HEK293 (cell line): ENCODE results near the gene MAN2A2.

Experiments used
- BCL11A ChIP-seq: fragments of 450-650 bp; formaldehyde crosslinking; IDR thresholded peaks from 2 replicates; pipeline ENCODE4 v1.5.1; 2016; ENCODE audit warnings: low read depth, missing biosample characterization, missing genetic modification characterization
- KLF7 ChIP-seq: fragments of 450-650 bp; formaldehyde crosslinking; IDR thresholded peaks from 2 replicates; pipeline ENCODE4 v1.5.1; 2016; ENCODE audit warnings: missing biosample characterization, missing genetic modification characterization, borderline replicate concordance
- RBAK ChIP-seq: fragments of 450-650 bp; formaldehyde crosslinking; IDR thresholded peaks from 2 replicates; pipeline ENCODE4 v1.5.1; 2016; ENCODE audit warnings: missing biosample characterization, missing genetic modification characterization
- SALL2 ChIP-seq: fragments of 450-650 bp; formaldehyde crosslinking; IDR thresholded peaks from 2 replicates; pipeline ENCODE4 v1.5.0; 2017; ENCODE audit warnings: missing biosample characterization, mild to moderate bottlenecking, missing genetic modification characterization, borderline replicate concordance
- ZBTB21 ChIP-seq: fragments of 450-650 bp; formaldehyde crosslinking; IDR thresholded peaks from 2 replicates; pipeline ENCODE4 v1.5.1; 2017; ENCODE audit warnings: missing biosample characterization, missing genetic modification characterization
- ZBTB48 ChIP-seq: fragments of 450-650 bp; formaldehyde crosslinking; IDR thresholded peaks from 2 replicates; pipeline ENCODE4 v1.5.1; 2016; ENCODE audit warnings: missing biosample characterization, missing genetic modification characterization
- ZEB2 ChIP-seq: fragments of 450-650 bp; formaldehyde crosslinking; IDR thresholded peaks from 2 replicates; pipeline ENCODE4 v1.5.1; 2016; ENCODE audit warnings: missing biosample characterization, missing genetic modification characterization
- ZFHX2 ChIP-seq: fragments of 450-650 bp; formaldehyde crosslinking; conservative IDR thresholded peaks from 2 replicates; pipeline ENCODE4 v1.5.1; 2016; ENCODE audit warnings: missing biosample characterization, missing genetic modification characterization
- ZNF114 ChIP-seq: fragments of 450-650 bp; formaldehyde crosslinking; IDR thresholded peaks from 2 replicates; pipeline ENCODE4 v1.5.0; 2017; ENCODE audit warnings: missing biosample characterization, missing genetic modification characterization
- ZNF121 ChIP-seq: fragments of 450-650 bp; formaldehyde crosslinking; IDR thresholded peaks from 2 replicates; pipeline ENCODE4 v1.5.1; 2016; ENCODE audit warnings: missing biosample characterization, missing genetic modification characterization
- ZNF138 ChIP-seq: fragments of 450-650 bp; formaldehyde crosslinking; IDR thresholded peaks from 2 replicates; pipeline ENCODE4 v1.5.1; 2016; ENCODE audit warnings: missing biosample characterization, missing genetic modification characterization, borderline replicate concordance
- ZNF174 ChIP-seq: fragments of 450-650 bp; formaldehyde crosslinking; IDR thresholded peaks from 2 replicates; pipeline ENCODE4 v1.5.0; 2017; ENCODE audit warnings: missing biosample characterization, mild to moderate bottlenecking, missing genetic modification characterization
- ZNF18 ChIP-seq: fragments of 450-650 bp; formaldehyde crosslinking; IDR thresholded peaks from 2 replicates; pipeline ENCODE4 v1.5.1; 2016; ENCODE audit warnings: missing biosample characterization, missing genetic modification characterization
- ZNF19 ChIP-seq: fragments of 450-650 bp; formaldehyde crosslinking; IDR thresholded peaks from 2 replicates; pipeline ENCODE4; 2016; ENCODE audit warnings: missing biosample characterization, missing genetic modification characterization, low read depth
- ZNF202 ChIP-seq: fragments of 450-650 bp; formaldehyde crosslinking; IDR thresholded peaks from 2 replicates; pipeline ENCODE4 v1.5.1; 2016; ENCODE audit warnings: missing biosample characterization, missing genetic modification characterization, borderline replicate concordance
- ZNF239 ChIP-seq: fragments of 450-650 bp; formaldehyde crosslinking; IDR thresholded peaks from 2 replicates; pipeline ENCODE4 v1.5.1; 2016; ENCODE audit warnings: missing biosample characterization, missing genetic modification characterization
- ZNF248 ChIP-seq: fragments of 450-650 bp; formaldehyde crosslinking; IDR thresholded peaks from 2 replicates; pipeline ENCODE4 v1.5.1; 2017; ENCODE audit warnings: missing biosample characterization, missing genetic modification characterization
- ZNF280C ChIP-seq: fragments of 450-650 bp; formaldehyde crosslinking; IDR thresholded peaks from 2 replicates; pipeline ENCODE4 v1.5.1; 2016; ENCODE audit warnings: missing biosample characterization, missing genetic modification characterization
- ZNF292 ChIP-seq: fragments of 450-650 bp; formaldehyde crosslinking; IDR thresholded peaks from 2 replicates; pipeline ENCODE4 v1.5.1; 2016; ENCODE audit warnings: low read depth, missing biosample characterization, missing genetic modification characterization, borderline replicate concordance
- ZNF48 ChIP-seq: fragments of 450-650 bp; formaldehyde crosslinking; IDR thresholded peaks from 2 replicates; pipeline ENCODE4 v1.5.1; 2016; ENCODE audit warnings: missing biosample characterization, missing genetic modification characterization
- ZNF514 ChIP-seq: fragments of 450-650 bp; formaldehyde crosslinking; IDR thresholded peaks from 2 replicates; pipeline ENCODE4 v1.5.1; 2016; ENCODE audit warnings: missing biosample characterization, missing genetic modification characterization
- ZNF596 ChIP-seq: fragments of 450-650 bp; IDR thresholded peaks from 2 replicates; pipeline ENCODE4 v1.5.0; 2018; ENCODE audit warnings: missing biosample characterization, mild to moderate bottlenecking, missing genetic modification characterization, moderate library complexity
- ZNF600 ChIP-seq: fragments of 450-650 bp; formaldehyde crosslinking; IDR thresholded peaks from 2 replicates; pipeline ENCODE4 v1.5.1; 2016; ENCODE audit warnings: missing biosample characterization, missing genetic modification characterization
- ZNF623 ChIP-seq: fragments of 450-650 bp; formaldehyde crosslinking; IDR thresholded peaks from 2 replicates; pipeline ENCODE4 v1.5.1; 2016; ENCODE audit warnings: missing biosample characterization, missing genetic modification characterization
- ZNF626 ChIP-seq: fragments of 450-650 bp; sonication (Bioruptor Pico); formaldehyde crosslinking; IDR thresholded peaks from 2 replicates; pipeline ENCODE4 v1.5.1; 2018; ENCODE audit warnings: missing biosample characterization, missing genetic modification characterization, inconsistent platforms
- ZNF692 ChIP-seq: fragments of 450-650 bp; formaldehyde crosslinking; IDR thresholded peaks from 2 replicates; pipeline ENCODE4 v1.5.1; 2016; ENCODE audit warnings: missing biosample characterization, missing genetic modification characterization
- ZNF843 ChIP-seq: fragments of 450-650 bp; formaldehyde crosslinking; IDR thresholded peaks from 2 replicates; pipeline ENCODE4 v1.5.1; 2016; ENCODE audit warnings: missing biosample characterization, missing genetic modification characterization
- TF ChIP-seq, protein P1 (sequence below): fragments of 450-650 bp; formaldehyde crosslinking; IDR thresholded peaks from 2 replicates; pipeline ENCODE4 v1.5.1; 2016; ENCODE audit warnings: missing biosample characterization, missing genetic modification characterization, low read depth
- TF ChIP-seq, protein P2 (sequence below): fragments of 450-650 bp; formaldehyde crosslinking; IDR thresholded peaks from 2 replicates; pipeline ENCODE4 v1.5.1; 2016; ENCODE audit warnings: missing biosample characterization, missing genetic modification characterization, borderline replicate concordance
- TF ChIP-seq, protein P3 (sequence below): fragments of 450-650 bp; IDR thresholded peaks from 2 replicates; pipeline ENCODE4 v1.5.1; 2018; ENCODE audit warnings: missing biosample characterization, mild to moderate bottlenecking, missing genetic modification characterization

MAN2A2 gene

GRCh38 chr15:90954712-90955623, 51.9 kb downstream of the MAN2A2 start, which contains the start of gene RCCD1 (continued):
- TF ChIP-seq ZNF19 (tag by site-specific recombination): no peak
- TF ChIP-seq ZNF514 (tag by site-specific recombination): no peak
- no peak for TF ChIP-seq ZNF239 (tag by site-specific recombination)
- no peak for TF ChIP-seq ZNF48 (tag by site-specific recombination)
- TF ChIP-seq, protein P1, sequence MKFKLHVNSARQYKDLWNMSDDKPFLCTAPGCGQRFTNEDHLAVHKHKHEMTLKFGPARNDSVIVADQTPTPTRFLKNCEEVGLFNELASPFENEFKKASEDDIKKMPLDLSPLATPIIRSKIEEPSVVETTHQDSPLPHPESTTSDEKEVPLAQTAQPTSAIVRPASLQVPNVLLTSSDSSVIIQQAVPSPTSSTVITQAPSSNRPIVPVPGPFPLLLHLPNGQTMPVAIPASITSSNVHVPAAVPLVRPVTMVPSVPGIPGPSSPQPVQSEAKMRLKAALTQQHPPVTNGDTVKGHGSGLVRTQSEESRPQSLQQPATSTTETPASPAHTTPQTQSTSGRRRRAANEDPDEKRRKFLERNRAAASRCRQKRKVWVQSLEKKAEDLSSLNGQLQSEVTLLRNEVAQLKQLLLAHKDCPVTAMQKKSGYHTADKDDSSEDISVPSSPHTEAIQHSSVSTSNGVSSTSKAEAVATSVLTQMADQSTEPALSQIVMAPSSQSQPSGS (tag by site-specific recombination): peak; percentile 80
- peak; percentile 54 for TF ChIP-seq ZNF843
- TF ChIP-seq ZBTB48: peak; percentile 47; the same call in 1 of the 2 replicates
- no peak for TF ChIP-seq ZNF596
- TF ChIP-seq ZNF692 (tag by site-specific recombination): peak; percentile 88; the same call in 1 of the 2 replicates
- TF ChIP-seq ZBTB21 (tag by site-specific recombination): peak; percentile 53
- no peak for TF ChIP-seq ZNF174
- TF ChIP-seq, protein P2, sequence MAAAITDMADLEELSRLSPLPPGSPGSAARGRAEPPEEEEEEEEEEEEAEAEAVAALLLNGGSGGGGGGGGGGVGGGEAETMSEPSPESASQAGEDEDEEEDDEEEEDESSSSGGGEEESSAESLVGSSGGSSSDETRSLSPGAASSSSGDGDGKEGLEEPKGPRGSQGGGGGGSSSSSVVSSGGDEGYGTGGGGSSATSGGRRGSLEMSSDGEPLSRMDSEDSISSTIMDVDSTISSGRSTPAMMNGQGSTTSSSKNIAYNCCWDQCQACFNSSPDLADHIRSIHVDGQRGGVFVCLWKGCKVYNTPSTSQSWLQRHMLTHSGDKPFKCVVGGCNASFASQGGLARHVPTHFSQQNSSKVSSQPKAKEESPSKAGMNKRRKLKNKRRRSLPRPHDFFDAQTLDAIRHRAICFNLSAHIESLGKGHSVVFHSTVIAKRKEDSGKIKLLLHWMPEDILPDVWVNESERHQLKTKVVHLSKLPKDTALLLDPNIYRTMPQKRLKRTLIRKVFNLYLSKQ (tag by site-specific recombination): no peak
- TF ChIP-seq ZNF623 (tag by site-specific recombination): no peak
- 0 out of 2 replicates have a peak, but pooled peaks have one; percentile 9 for TF ChIP-seq BCL11A (tag by site-specific recombination)
- TF ChIP-seq ZNF202 (tag by site-specific recombination): no peak
- peak; percentile 93 for TF ChIP-seq ZFHX2 (tag by site-specific recombination)
- TF ChIP-seq ZNF626 (tag by site-specific recombination): no peak
- TF ChIP-seq, protein P3, sequence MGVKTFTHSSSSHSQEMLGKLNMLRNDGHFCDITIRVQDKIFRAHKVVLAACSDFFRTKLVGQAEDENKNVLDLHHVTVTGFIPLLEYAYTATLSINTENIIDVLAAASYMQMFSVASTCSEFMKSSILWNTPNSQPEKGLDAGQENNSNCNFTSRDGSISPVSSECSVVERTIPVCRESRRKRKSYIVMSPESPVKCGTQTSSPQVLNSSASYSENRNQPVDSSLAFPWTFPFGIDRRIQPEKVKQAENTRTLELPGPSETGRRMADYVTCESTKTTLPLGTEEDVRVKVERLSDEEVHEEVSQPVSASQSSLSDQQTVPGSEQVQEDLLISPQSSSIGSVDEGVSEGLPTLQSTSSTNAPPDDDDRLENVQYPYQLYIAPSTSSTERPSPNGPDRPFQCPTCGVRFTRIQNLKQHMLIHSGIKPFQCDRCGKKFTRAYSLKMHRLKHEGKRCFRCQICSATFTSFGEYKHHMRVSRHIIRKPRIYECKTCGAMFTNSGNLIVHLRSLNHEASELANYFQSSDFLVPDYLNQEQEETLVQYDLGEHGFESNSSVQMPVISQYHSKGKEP: peak; percentile 25; the same call in 1 of the 2 replicates
- TF ChIP-seq KLF7: peak; percentile 93
- no peak for TF ChIP-seq SALL2
- TF ChIP-seq ZNF280C (tag by site-specific recombination): no peak
- TF ChIP-seq ZNF121: peak; percentile 94
- TF ChIP-seq ZNF138 (tag by site-specific recombination): no peak
- no peak for TF ChIP-seq RBAK (tag by site-specific recombination)
- no peak for TF ChIP-seq ZNF114 (tag by site-specific recombination)
- peak; percentile 44 for TF ChIP-seq ZNF600
- peak; percentile 94 for TF ChIP-seq ZEB2
- TF ChIP-seq ZNF292 (tag by site-specific recombination): no peak
- TF ChIP-seq ZNF18 (tag by site-specific recombination): no peak
- TF ChIP-seq ZNF248: no peak
